WERI-Rb-1 (cell line): ENCODE data around the gene LAMA1.
"Not testable (repeated sequence)": the region's sequence is repeated elsewhere in the genome, so short reads cannot be mapped to it uniquely, and the experiment has no call there.

ENCODE experiments used
- DNase-seq: peaks from one replicate; pipeline ENCODE4 v3.0.0-alpha.2; 2020
- H3K27ac ChIP-seq: fragments of 250-450 bp; sonication (Bioruptor Pico); 2 replicates; pipeline ENCODE4 v1.5.1; 2020; ENCODE audit warnings: mild to moderate bottlenecking, moderate library complexity
- H3K27me3 ChIP-seq: fragments of 250-450 bp; sonication (Bioruptor Pico); 2 replicates; pipeline ENCODE4 v1.5.1; 2021; ENCODE audit warnings: mild to moderate bottlenecking, low read depth, moderate library complexity; ENCODE audit not compliant: insufficient read depth, severe bottlenecking
- H3K36me3 ChIP-seq: fragments of 250-450 bp; sonication (Bioruptor Pico); 2 replicates; pipeline ENCODE4 v1.5.1; 2020; ENCODE audit warnings: mild to moderate bottlenecking, moderate library complexity
- H3K4me3 ChIP-seq: 2 replicates; pipeline ENCODE4 v1.5.1; 2011; ENCODE audit warnings: low read depth, mild to moderate bottlenecking, control low read depth, low read length
- H3K9me3 ChIP-seq: fragments of 250-450 bp; sonication (Bioruptor Pico); 2 replicates; pipeline ENCODE4 v1.5.1; 2021; ENCODE audit warnings: mild to moderate bottlenecking, moderate library complexity; ENCODE audit not compliant: severe bottlenecking
- TF ChIP-seq, protein P1 (sequence below): IDR thresholded peaks from 2 replicates; pipeline ENCODE4 v1.5.1; 2011; ENCODE audit warnings: low read depth, mild to moderate bottlenecking, control low read depth, inconsistent platforms, low read length

The LAMA1 gene

GRCh38 chr18:6942742-6943141 lies 174.9 kb downstream of the LAMA1 start:
- no peaks in the 10 kb centered on the region for H3K27me3 ChIP-seq
- H3K9me3 ChIP-seq = no peaks in the 10 kb centered on the region
- no peak overlapping the region for H3K4me3 ChIP-seq
- no peaks in the 10 kb centered on the region for H3K36me3 ChIP-seq
- no peak overlapping the region for H3K27ac ChIP-seq
- DNase-seq = no peak
- TF ChIP-seq, protein P1, sequence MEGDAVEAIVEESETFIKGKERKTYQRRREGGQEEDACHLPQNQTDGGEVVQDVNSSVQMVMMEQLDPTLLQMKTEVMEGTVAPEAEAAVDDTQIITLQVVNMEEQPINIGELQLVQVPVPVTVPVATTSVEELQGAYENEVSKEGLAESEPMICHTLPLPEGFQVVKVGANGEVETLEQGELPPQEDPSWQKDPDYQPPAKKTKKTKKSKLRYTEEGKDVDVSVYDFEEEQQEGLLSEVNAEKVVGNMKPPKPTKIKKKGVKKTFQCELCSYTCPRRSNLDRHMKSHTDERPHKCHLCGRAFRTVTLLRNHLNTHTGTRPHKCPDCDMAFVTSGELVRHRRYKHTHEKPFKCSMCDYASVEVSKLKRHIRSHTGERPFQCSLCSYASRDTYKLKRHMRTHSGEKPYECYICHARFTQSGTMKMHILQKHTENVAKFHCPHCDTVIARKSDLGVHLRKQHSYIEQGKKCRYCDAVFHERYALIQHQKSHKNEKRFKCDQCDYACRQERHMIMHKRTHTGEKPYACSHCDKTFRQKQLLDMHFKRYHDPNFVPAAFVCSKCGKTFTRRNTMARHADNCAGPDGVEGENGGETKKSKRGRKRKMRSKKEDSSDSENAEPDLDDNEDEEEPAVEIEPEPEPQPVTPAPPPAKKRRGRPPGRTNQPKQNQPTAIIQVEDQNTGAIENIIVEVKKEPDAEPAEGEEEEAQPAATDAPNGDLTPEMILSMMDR = no peak

- TF ChIP-seq, protein P1 = no peak
- no peak overlapping the region for H3K4me3 ChIP-seq
- no peak overlapping the region for H3K27ac ChIP-seq
- no peaks in the 10 kb centered on the region for H3K9me3 ChIP-seq
- DNase-seq = no peak
- no peaks in the 10 kb centered on the region for H3K27me3 ChIP-seq
- H3K36me3 ChIP-seq = no peaks in the 10 kb centered on the region
Measured at GRCh38 chr18:6941996-6942395, 175.6 kb downstream of the LAMA1 start.

DNA sequence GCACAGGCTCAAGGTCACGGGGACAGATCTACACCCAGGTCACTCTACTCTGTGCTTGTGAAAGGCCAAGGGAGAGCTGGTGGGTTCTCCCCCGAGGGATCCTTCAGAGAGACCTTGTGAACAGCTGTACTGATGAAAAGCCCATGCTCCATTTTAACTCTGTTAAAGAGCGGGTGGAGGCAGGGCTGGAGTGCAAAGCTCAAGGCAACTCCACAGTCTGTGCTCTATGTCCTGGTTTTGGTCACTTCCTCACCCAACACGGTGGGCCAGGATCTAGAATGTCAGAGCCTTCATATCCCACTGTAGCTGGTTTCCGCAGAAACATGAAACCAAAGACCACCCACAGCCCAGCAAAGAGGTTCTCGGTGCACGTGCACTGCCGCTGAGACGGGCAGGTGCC lies 177.1 kb downstream of the LAMA1 start:
- DNase-seq = no peak
- TF ChIP-seq, protein P1 = no peak
- Histone ChIP-seq H3K9me3 (no peaks in the 10 kb centered on the region), H3K27me3 (no peaks in the 10 kb centered on the region), H3K27ac (no peak overlapping the region), H3K4me3 (no peak overlapping the region), H3K36me3 (no peaks in the 10 kb centered on the region)

- H3K36me3 ChIP-seq = no peaks in the 10 kb centered on the region
- H3K27me3 ChIP-seq = no peaks in the 10 kb centered on the region
- TF ChIP-seq, protein P1 = no peak
- no peaks in the 10 kb centered on the region for H3K9me3 ChIP-seq
- no peak overlapping the region for H3K27ac ChIP-seq
- DNase-seq = no peak
- no peak overlapping the region for H3K4me3 ChIP-seq
Measured at GRCh38 chr18:6939972-6940371, 177.6 kb downstream of the LAMA1 start.

DNA sequence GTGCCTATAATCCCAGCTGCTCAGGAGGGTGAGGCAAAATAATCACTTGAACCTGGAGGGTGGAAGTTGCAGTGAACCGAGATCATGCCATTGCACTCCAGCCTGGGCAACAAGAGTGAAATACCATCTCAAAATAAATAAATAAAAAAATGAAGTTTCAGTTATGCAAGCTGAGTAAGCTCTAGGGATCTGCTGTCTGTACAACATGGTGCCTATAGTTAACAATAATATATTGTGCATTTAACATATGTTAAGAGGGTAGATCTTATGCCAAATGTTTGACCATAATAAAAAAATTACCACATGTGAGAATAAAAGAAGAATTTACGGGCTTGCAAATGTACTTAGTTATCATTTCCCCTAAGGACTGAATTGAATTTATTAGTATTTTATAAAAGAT lies 179.2 kb downstream of the LAMA1 start:
- H3K27ac ChIP-seq, DNase-seq, H3K27me3 ChIP-seq, H3K4me3 ChIP-seq, H3K36me3 ChIP-seq, H3K9me3 ChIP-seq: not testable (repeated sequence)

- Histone ChIP-seq H3K36me3 (no peaks in the 10 kb centered on the region), H3K27me3 (no peaks in the 10 kb centered on the region), H3K9me3 (no peaks in the 10 kb centered on the region), H3K27ac (no peak overlapping the region), H3K4me3 (no peak overlapping the region)
- TF ChIP-seq, protein P1 = no peak
- no peak for DNase-seq
Measured at GRCh38 chr18:6938003-6938402, 179.6 kb downstream of the LAMA1 start.
